GF-D8 (cell line): ENCODE measurements around the gene SIRT2.
"Not testable (repeated sequence)": the region's sequence is repeated elsewhere in the genome, so short reads cannot be mapped to it uniquely, and the experiment has no call there.

ENCODE experiments used
- DNase-seq: peaks from one replicate; lab custom pipeline; 2025; lab: John Stamatoyannopoulos, UW

The SIRT2 gene

GRCh38 chr19:38829203-38829602 is 70.2 kb downstream of the SIRT2 start:
- not testable (repeated sequence) for DNase-seq
